ENCODE measurements around the gene NF1.

The NF1 gene

GRCh38 chr17:31387438-31387837 lies 292.7 kb downstream of the NF1 start:
- no peak for DNase-seq
- Histone ChIP-seq H3K18ac (ENCODE audit: low read length) (no peak overlapping the region), H3K4ac (ENCODE audit: low read depth, low read length) (no peak overlapping the region), H2BK120ac (ENCODE audit: low read depth, low read length) (no peak overlapping the region), H3K23ac (ENCODE audit: low read length) (no peak overlapping the region), H3K79me2 (ENCODE audit: control insufficient read depth, insufficient read depth, low read length) (no peaks in the 10 kb centered on the region), H3K9ac (ENCODE audit: low read length) (no peak overlapping the region), H4K5ac (ENCODE audit: low read length) (no peak overlapping the region), H4K8ac (ENCODE audit: low read depth, low read length) (no peak overlapping the region), H3K4me2 (ENCODE audit: low read length) (no peak overlapping the region), H3K56ac (ENCODE audit: low read length) (no peak overlapping the region), H3K79me1 (ENCODE audit: low read length) (no peaks in the 10 kb centered on the region), H3K4me3 (ENCODE audit: low read length) (no peak overlapping the region), H3K27ac (ENCODE audit: low read depth, low read length) (no peak overlapping the region), H3K4me1 (ENCODE audit: control insufficient read depth, low read depth, low read length) (no peaks in the 10 kb centered on the region), H2AK5ac (ENCODE audit: low read length) (no peak overlapping the region), H3K27me3 (ENCODE audit: insufficient read depth, low read length, poor library complexity) (peaks cover 2% of the 10 kb centered on the region), H2BK5ac (ENCODE audit: low read length) (no peak overlapping the region), H3K36me3 (ENCODE audit: control insufficient read depth, insufficient read depth, low read length) (no peaks in the 10 kb centered on the region), H2BK15ac (replicated peaks; ENCODE audit: low read depth) (no peak overlapping the region)
- no CpG with 5 or more reads among the region's 12 CpGs for WGBS (ENCODE audit: extremely low coverage, insufficient coverage, low lambda C conversion rate)

- DNase-seq: no peak
- no peaks in the 10 kb centered on the region for H3K79me1 ChIP-seq (ENCODE audit: low read length)
- H3K36me3 ChIP-seq (ENCODE audit: control insufficient read depth, insufficient read depth, low read length): no peaks in the 10 kb centered on the region
- H3K27me3 ChIP-seq (ENCODE audit: insufficient read depth, low read length, poor library complexity): peaks cover 2% of the 10 kb centered on the region
- no peak overlapping the region for H3K23ac ChIP-seq (ENCODE audit: low read length)
- no peak overlapping the region for H3K4me3 ChIP-seq (ENCODE audit: low read length)
- no peaks in the 10 kb centered on the region for H3K4me1 ChIP-seq (ENCODE audit: control insufficient read depth, low read depth, low read length)
- no peak overlapping the region for H3K56ac ChIP-seq (ENCODE audit: low read length)
- H3K79me2 ChIP-seq (ENCODE audit: control insufficient read depth, insufficient read depth, low read length): no peaks in the 10 kb centered on the region
- H2BK15ac ChIP-seq (replicated peaks; ENCODE audit: low read depth): no peak overlapping the region
- no peak overlapping the region for H3K18ac ChIP-seq (ENCODE audit: low read length)
- H4K8ac ChIP-seq (ENCODE audit: low read depth, low read length): no peak overlapping the region
- H3K27ac ChIP-seq (ENCODE audit: low read depth, low read length): no peak overlapping the region
- H3K4me2 ChIP-seq (ENCODE audit: low read length): no peak overlapping the region
- no peak overlapping the region for H2AK5ac ChIP-seq (ENCODE audit: low read length)
- no peak overlapping the region for H2BK120ac ChIP-seq (ENCODE audit: low read depth, low read length)
- H4K5ac ChIP-seq (ENCODE audit: low read length): no peak overlapping the region
- no peak overlapping the region for H2BK5ac ChIP-seq (ENCODE audit: low read length)
- no peak overlapping the region for H3K4ac ChIP-seq (ENCODE audit: low read depth, low read length)
- no CpG with 5 or more reads among the region's 2 CpGs for WGBS (ENCODE audit: extremely low coverage, insufficient coverage, low lambda C conversion rate)
- no peak overlapping the region for H3K9ac ChIP-seq (ENCODE audit: low read length)
Measured at GRCh38 chr17:31388351-31388750, 293.6 kb downstream of the NF1 start.

- Histone ChIP-seq H3K4me1 (ENCODE audit: control insufficient read depth, low read depth, low read length) (no peaks in the 10 kb centered on the region), H3K9ac (ENCODE audit: low read length) (no peak overlapping the region), H3K4me2 (ENCODE audit: low read length) (no peak overlapping the region), H2BK5ac (ENCODE audit: low read length) (no peak overlapping the region), H3K23ac (ENCODE audit: low read length) (no peak overlapping the region), H3K18ac (ENCODE audit: low read length) (no peak overlapping the region), H3K56ac (ENCODE audit: low read length) (no peak overlapping the region), H3K79me2 (ENCODE audit: control insufficient read depth, insufficient read depth, low read length) (no peaks in the 10 kb centered on the region), H2BK120ac (ENCODE audit: low read depth, low read length) (no peak overlapping the region), H2AK5ac (ENCODE audit: low read length) (no peak overlapping the region), H3K4ac (ENCODE audit: low read depth, low read length) (no peak overlapping the region), H3K79me1 (ENCODE audit: low read length) (no peaks in the 10 kb centered on the region), H3K27me3 (ENCODE audit: insufficient read depth, low read length, poor library complexity) (peaks cover 2% of the 10 kb centered on the region), H3K4me3 (ENCODE audit: low read length) (no peak overlapping the region), H4K5ac (ENCODE audit: low read length) (no peak overlapping the region), H4K8ac (ENCODE audit: low read depth, low read length) (no peak overlapping the region), H3K36me3 (ENCODE audit: control insufficient read depth, insufficient read depth, low read length) (no peaks in the 10 kb centered on the region), H2BK15ac (replicated peaks; ENCODE audit: low read depth) (no peak overlapping the region), H3K27ac (ENCODE audit: low read depth, low read length) (no peak overlapping the region)
- no CpG with 5 or more reads among the region's 18 CpGs for WGBS (ENCODE audit: extremely low coverage, insufficient coverage, low lambda C conversion rate)
- peak; percentile 45 for DNase-seq
Measured at GRCh38 chr17:31388770-31389656, 294.2 kb downstream of the NF1 start.

- Histone ChIP-seq H3K56ac (ENCODE audit: low read length) (no peak overlapping the region), H2BK120ac (ENCODE audit: low read depth, low read length) (no peak overlapping the region), H3K4me2 (ENCODE audit: low read length) (no peak overlapping the region), H3K36me3 (ENCODE audit: control insufficient read depth, insufficient read depth, low read length) (no peaks in the 10 kb centered on the region), H3K79me1 (ENCODE audit: low read length) (no peaks in the 10 kb centered on the region), H4K5ac (ENCODE audit: low read length) (no peak overlapping the region), H4K8ac (ENCODE audit: low read depth, low read length) (no peak overlapping the region), H3K4me1 (ENCODE audit: control insufficient read depth, low read depth, low read length) (no peaks in the 10 kb centered on the region), H2BK15ac (replicated peaks; ENCODE audit: low read depth) (no peak overlapping the region), H3K18ac (ENCODE audit: low read length) (no peak overlapping the region), H3K9ac (ENCODE audit: low read length) (no peak overlapping the region), H3K27me3 (ENCODE audit: insufficient read depth, low read length, poor library complexity) (peaks cover 2% of the 10 kb centered on the region), H2BK5ac (ENCODE audit: low read length) (no peak overlapping the region), H3K4ac (ENCODE audit: low read depth, low read length) (no peak overlapping the region), H2AK5ac (ENCODE audit: low read length) (no peak overlapping the region), H3K4me3 (ENCODE audit: low read length) (no peak overlapping the region), H3K23ac (ENCODE audit: low read length) (no peak overlapping the region), H3K27ac (ENCODE audit: low read depth, low read length) (no peak overlapping the region), H3K79me2 (ENCODE audit: control insufficient read depth, insufficient read depth, low read length) (no peaks in the 10 kb centered on the region)
- WGBS (ENCODE audit: extremely low coverage, insufficient coverage, low lambda C conversion rate): no CpG with 5 or more reads among the region's 22 CpGs
- DNase-seq: no peak
Measured at GRCh38 chr17:31389657-31390381, 295.0 kb downstream of the NF1 start.

GRCh38 chr17:31390426-31390747 lies 295.6 kb downstream of the NF1 start:
- WGBS (ENCODE audit: extremely low coverage, insufficient coverage, low lambda C conversion rate): no CpG with 5 or more reads among the region's 8 CpGs
- Histone ChIP-seq H3K27ac (ENCODE audit: low read depth, low read length) (no peak overlapping the region), H3K4me3 (ENCODE audit: low read length) (no peak overlapping the region), H4K8ac (ENCODE audit: low read depth, low read length) (no peak overlapping the region), H3K79me2 (ENCODE audit: control insufficient read depth, insufficient read depth, low read length) (no peaks in the 10 kb centered on the region), H2BK5ac (ENCODE audit: low read length) (no peak overlapping the region), H2AK5ac (ENCODE audit: low read length) (no peak overlapping the region), H3K23ac (ENCODE audit: low read length) (no peak overlapping the region), H2BK120ac (ENCODE audit: low read depth, low read length) (no peak overlapping the region), H3K27me3 (ENCODE audit: insufficient read depth, low read length, poor library complexity) (peaks cover 2% of the 10 kb centered on the region), H2BK15ac (replicated peaks; ENCODE audit: low read depth) (no peak overlapping the region), H3K4ac (ENCODE audit: low read depth, low read length) (no peak overlapping the region), H3K4me1 (ENCODE audit: control insufficient read depth, low read depth, low read length) (no peaks in the 10 kb centered on the region), H3K36me3 (ENCODE audit: control insufficient read depth, insufficient read depth, low read length) (no peaks in the 10 kb centered on the region), H3K4me2 (ENCODE audit: low read length) (no peak overlapping the region), H3K56ac (ENCODE audit: low read length) (no peak overlapping the region), H4K5ac (ENCODE audit: low read length) (no peak overlapping the region), H3K79me1 (ENCODE audit: low read length) (no peaks in the 10 kb centered on the region), H3K18ac (ENCODE audit: low read length) (no peak overlapping the region), H3K9ac (ENCODE audit: low read length) (no peak overlapping the region)
- DNase-seq: no peak
